Measurements from ENCODE around the gene ARHGEF33.

The ARHGEF33 gene

DNA sequence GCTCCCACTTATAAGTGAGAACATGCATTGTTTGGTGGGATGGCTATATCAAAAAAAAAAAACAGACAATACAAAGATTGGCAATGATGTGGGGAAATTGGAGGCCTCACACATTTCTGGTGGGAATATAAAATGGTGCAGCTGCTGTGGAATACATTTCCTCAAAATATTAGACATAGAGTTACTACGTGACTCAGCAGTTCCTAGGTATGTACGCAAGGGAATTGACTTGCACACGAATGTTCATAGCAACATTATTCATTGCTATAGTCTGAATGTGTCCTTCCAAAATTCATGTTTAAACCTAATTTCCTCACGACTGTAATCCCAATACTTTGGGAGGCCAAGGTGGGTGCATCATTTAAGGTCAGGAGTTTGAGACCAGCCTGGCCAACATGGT, 2.3 kb upstream of the ARHGEF33 start:
- H3K27me3 ChIP-seq (ENCODE audit: insufficient read depth, poor library complexity, severe bottlenecking): no peaks in the 10 kb centered on the region
- no peak for DNase-seq (ENCODE audit: low read depth in 1 of 2, low spot score in 1 of 2)
- no peak overlapping the region for H3K27ac ChIP-seq (replicated peaks)
- H3K4me3 ChIP-seq (replicated peaks; ENCODE audit: insufficient read depth, low read length): no peak overlapping the region
- TF ChIP-seq, protein P1, sequence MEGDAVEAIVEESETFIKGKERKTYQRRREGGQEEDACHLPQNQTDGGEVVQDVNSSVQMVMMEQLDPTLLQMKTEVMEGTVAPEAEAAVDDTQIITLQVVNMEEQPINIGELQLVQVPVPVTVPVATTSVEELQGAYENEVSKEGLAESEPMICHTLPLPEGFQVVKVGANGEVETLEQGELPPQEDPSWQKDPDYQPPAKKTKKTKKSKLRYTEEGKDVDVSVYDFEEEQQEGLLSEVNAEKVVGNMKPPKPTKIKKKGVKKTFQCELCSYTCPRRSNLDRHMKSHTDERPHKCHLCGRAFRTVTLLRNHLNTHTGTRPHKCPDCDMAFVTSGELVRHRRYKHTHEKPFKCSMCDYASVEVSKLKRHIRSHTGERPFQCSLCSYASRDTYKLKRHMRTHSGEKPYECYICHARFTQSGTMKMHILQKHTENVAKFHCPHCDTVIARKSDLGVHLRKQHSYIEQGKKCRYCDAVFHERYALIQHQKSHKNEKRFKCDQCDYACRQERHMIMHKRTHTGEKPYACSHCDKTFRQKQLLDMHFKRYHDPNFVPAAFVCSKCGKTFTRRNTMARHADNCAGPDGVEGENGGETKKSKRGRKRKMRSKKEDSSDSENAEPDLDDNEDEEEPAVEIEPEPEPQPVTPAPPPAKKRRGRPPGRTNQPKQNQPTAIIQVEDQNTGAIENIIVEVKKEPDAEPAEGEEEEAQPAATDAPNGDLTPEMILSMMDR (IDR thresholded peaks at IDR 0.05; ENCODE audit: insufficient read depth, low read length): no peak
- TF ChIP-seq POLR2AphosphoS5 (IDR thresholded peaks at IDR 0.05; ENCODE audit: low read depth): no peak
- TF ChIP-seq, protein P2, sequence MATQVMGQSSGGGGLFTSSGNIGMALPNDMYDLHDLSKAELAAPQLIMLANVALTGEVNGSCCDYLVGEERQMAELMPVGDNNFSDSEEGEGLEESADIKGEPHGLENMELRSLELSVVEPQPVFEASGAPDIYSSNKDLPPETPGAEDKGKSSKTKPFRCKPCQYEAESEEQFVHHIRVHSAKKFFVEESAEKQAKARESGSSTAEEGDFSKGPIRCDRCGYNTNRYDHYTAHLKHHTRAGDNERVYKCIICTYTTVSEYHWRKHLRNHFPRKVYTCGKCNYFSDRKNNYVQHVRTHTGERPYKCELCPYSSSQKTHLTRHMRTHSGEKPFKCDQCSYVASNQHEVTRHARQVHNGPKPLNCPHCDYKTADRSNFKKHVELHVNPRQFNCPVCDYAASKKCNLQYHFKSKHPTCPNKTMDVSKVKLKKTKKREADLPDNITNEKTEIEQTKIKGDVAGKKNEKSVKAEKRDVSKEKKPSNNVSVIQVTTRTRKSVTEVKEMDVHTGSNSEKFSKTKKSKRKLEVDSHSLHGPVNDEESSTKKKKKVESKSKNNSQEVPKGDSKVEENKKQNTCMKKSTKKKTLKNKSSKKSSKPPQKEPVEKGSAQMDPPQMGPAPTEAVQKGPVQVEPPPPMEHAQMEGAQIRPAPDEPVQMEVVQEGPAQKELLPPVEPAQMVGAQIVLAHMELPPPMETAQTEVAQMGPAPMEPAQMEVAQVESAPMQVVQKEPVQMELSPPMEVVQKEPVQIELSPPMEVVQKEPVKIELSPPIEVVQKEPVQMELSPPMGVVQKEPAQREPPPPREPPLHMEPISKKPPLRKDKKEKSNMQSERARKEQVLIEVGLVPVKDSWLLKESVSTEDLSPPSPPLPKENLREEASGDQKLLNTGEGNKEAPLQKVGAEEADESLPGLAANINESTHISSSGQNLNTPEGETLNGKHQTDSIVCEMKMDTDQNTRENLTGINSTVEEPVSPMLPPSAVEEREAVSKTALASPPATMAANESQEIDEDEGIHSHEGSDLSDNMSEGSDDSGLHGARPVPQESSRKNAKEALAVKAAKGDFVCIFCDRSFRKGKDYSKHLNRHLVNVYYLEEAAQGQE (IDR thresholded peaks at IDR 0.05; ENCODE audit: insufficient replicate concordance, low read depth): no peak
- TF ChIP-seq SPI1 (IDR thresholded peaks at IDR 0.05; ENCODE audit: borderline replicate concordance, low read depth): no peak
- TF ChIP-seq GABPA (IDR thresholded peaks at IDR 0.05; ENCODE audit: low read depth): no peak

DNA sequence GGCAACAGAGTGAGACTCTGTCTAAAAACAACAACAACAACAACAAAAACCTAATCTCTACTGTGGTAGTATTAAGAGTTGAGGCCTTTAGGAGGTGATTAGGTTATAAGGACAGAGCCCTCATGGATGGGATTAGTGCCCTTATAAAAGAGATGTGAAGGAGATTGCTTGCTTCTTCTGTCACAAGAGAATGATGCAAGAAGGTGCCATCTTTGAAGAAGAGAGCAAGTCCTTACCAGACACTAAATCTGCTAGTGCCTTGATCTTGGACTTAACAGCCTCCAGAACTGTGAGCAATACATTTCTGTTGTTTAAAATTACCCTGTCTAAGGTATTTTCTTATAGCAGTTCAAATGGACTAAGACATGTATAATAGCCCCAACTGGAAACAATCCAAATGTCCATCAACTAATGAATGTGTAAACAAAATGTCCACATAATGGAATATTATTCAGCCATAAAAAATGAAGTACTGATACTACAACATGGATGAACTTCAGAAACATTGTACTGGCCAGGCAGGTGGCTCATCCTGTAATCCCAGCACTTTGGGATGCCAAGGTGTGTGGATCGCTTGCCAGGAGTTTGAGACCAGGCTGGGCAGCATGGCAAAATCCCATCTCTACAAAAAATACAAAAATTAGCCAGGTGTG, 1.6 kb upstream of the ARHGEF33 start:
- Histone ChIP-seq H3K27me3 (ENCODE audit: insufficient read depth, poor library complexity, severe bottlenecking) (no peaks in the 10 kb centered on the region), H3K27ac (replicated peaks) (no peak overlapping the region), H3K4me3 (replicated peaks; ENCODE audit: insufficient read depth, low read length) (no peak overlapping the region)
- no peak for DNase-seq (ENCODE audit: low read depth in 1 of 2, low spot score in 1 of 2)
- no peak for TF ChIP-seq SPI1 (IDR thresholded peaks at IDR 0.05; ENCODE audit: borderline replicate concordance, low read depth)
- TF ChIP-seq, protein P1 (IDR thresholded peaks at IDR 0.05; ENCODE audit: insufficient read depth, low read length): no peak
- TF ChIP-seq, protein P2 (IDR thresholded peaks at IDR 0.05; ENCODE audit: insufficient replicate concordance, low read depth): no peak
- no peak for TF ChIP-seq POLR2AphosphoS5 (IDR thresholded peaks at IDR 0.05; ENCODE audit: low read depth)
- TF ChIP-seq GABPA (IDR thresholded peaks at IDR 0.05; ENCODE audit: low read depth): no peak

DNA sequence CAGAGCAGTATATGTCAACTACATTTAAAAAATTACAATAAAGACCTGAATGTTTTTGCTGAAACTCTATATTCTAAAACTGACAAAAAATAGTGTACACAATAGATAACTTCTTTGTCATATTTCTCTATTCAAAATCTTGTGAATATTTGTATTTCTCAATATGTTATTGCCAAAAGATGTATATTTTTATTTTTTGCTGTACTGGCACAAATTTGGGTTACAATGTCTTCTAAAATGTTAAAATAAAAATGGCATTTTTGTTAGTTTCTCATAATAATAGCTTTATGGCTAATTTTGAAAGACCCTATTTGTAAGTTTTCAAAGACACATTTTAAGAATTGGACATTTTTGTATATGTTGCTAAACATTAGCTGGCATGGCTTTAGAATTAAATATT, 630 bp upstream of the ARHGEF33 start:
- DNase-seq (ENCODE audit: low read depth in 1 of 2, low spot score in 1 of 2): no peak
- no peak overlapping the region for H3K4me3 ChIP-seq (replicated peaks; ENCODE audit: insufficient read depth, low read length)
- no peaks in the 10 kb centered on the region for H3K27me3 ChIP-seq (ENCODE audit: insufficient read depth, poor library complexity, severe bottlenecking)
- no peak for TF ChIP-seq POLR2AphosphoS5 (IDR thresholded peaks at IDR 0.05; ENCODE audit: low read depth)
- H3K27ac ChIP-seq (replicated peaks): no peak overlapping the region

DNA sequence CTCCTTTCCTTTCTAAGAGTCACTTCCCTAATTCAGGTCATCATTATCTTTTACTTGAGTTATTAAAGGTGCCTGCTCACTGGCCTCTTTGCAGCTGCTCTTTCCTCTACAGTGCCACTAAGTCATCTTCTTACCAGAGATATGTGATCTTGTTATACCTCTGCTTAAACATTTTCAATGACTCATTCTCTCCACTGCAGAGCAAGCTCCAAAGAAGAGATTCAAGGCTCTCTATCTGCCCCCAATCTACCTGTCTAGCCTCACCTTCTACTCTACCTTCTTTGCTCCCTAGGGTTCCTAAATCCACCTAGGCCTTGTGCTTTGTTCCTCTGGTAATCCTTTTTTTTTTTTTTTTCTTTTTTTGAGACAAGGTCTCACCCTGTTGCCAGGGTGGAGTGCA, 3.1 kb downstream of the ARHGEF33 start:
- no peak for DNase-seq (ENCODE audit: low read depth in 1 of 2, low spot score in 1 of 2)
- no peak overlapping the region for H3K27ac ChIP-seq (replicated peaks)
- no peak overlapping the region for H3K4me3 ChIP-seq (replicated peaks; ENCODE audit: insufficient read depth, low read length)
- TF ChIP-seq, protein P2 (IDR thresholded peaks at IDR 0.05; ENCODE audit: insufficient replicate concordance, low read depth): no peak
- TF ChIP-seq SPI1 (IDR thresholded peaks at IDR 0.05; ENCODE audit: borderline replicate concordance, low read depth): peak; percentile 34; the same call in 1 of the 2 replicates
- H3K27me3 ChIP-seq (ENCODE audit: insufficient read depth, poor library complexity, severe bottlenecking): no peaks in the 10 kb centered on the region

All from HL-60 (cell line).